ENCODE measurements around the gene CELA2B. TPM values are rescaled to one million over a fixed set of nuclear protein-coding genes. Genes with fewer than 3 reads are reported as not detected.
"Not testable (repeated sequence)": the region's sequence is repeated elsewhere in the genome, so short reads cannot be mapped to it uniquely, and the experiment has no call there.

The CELA2B gene
- polyA plus RNA-seq, 2 of the 4 experiments (the other 2 are of a cell fraction), result not detected

- Histone ChIP-seq H3K4me3 (no peak overlapping the region), H3K4me2 (no peak overlapping the region), H3K27ac (no peak overlapping the region), H3K4me1 (no peaks in the 10 kb centered on the region), H3K9me3 (no peaks in the 10 kb centered on the region)
- DNase-seq (ENCODE audit: low read depth in 1 of 2, low spot score in 1 of 2), result no peak
- no peak for FAIRE-seq
- TF ChIP-seq ESRRA (IDR thresholded peaks at IDR 0.05; ENCODE audit: borderline replicate concordance, low read length), result no peak
- no peak for TF ChIP-seq TFCP2L1 (CRISPR knock-in tag; IDR thresholded peaks at IDR 0.05)
- no peak for TF ChIP-seq MYC (IDR thresholded peaks at IDR 0.05; ENCODE audit: borderline replicate concordance, low read length)
- no peak for TF ChIP-seq HOXB13 (CRISPR knock-in tag; IDR thresholded peaks at IDR 0.05; ENCODE audit: low read depth)
- TF ChIP-seq EP300 (IDR thresholded peaks at IDR 0.05), result no peak
- no peak for TF ChIP-seq USF2 (IDR thresholded peaks at IDR 0.05)
- no peak for TF ChIP-seq RNF2 (IDR thresholded peaks at IDR 0.05; ENCODE audit: borderline replicate concordance, low read depth)
- TF ChIP-seq POLR2A (IDR thresholded peaks at IDR 0.05; ENCODE audit: low read length), result no peak
- TF ChIP-seq NFE2L2 (conservative IDR thresholded peaks at IDR 0.05; ENCODE audit: low read length), result no peak
- TF ChIP-seq RARB (CRISPR knock-in tag; IDR thresholded peaks at IDR 0.05), result no peak
- no peak for TF ChIP-seq HOXA7 (CRISPR knock-in tag; IDR thresholded peaks at IDR 0.05)
- 0 out of 6 replicates have a peak, but pooled peaks of 1 of the 2 experiments have one; percentile 24 for ATAC-seq
- CTCF ChIA-PET, result interaction anchor here (1.2 to 2.4 kb wide), 2 partner anchors 10 to 12 kb away, joined by 3 to 8 read pairs; partner anchors contain the start of gene CASP9
- POLR2A ChIA-PET, result no interaction called here
- WGBS (ENCODE audit: missing lambda C conversion rate), result 80% methylated on average over 3 of the region's 3 CpGs
These were observed 38.0 kb downstream of the CELA2B start for GRCh38 chr1:15513919-15514318.

- CTCF ChIA-PET, result interaction anchor here (0.9 to 2.4 kb wide), 3 partner anchors 9 to 15 kb away, joined by 3 to 8 read pairs (median 3); partner anchors contain the start of gene CASP9
These were observed 38.7 kb downstream of the CELA2B start for GRCh38 chr1:15514557-15514956.

GRCh38 chr1:15515022-15515663 is 39.2 kb downstream of the CELA2B start:
- ATAC-seq, result no peak
- no peaks in the 10 kb centered on the region for H3K9me3 ChIP-seq
- no peak overlapping the region for H3K27ac ChIP-seq
- H3K4me1 ChIP-seq, result no peaks in the 10 kb centered on the region
- no peak for DNase-seq (ENCODE audit: low read depth in 1 of 2, low spot score in 1 of 2)
- H3K4me2 ChIP-seq, result no peak overlapping the region
- TF ChIP-seq ESRRA (IDR thresholded peaks at IDR 0.05; ENCODE audit: borderline replicate concordance, low read length) (no peak), ZSCAN20 (CRISPR knock-in tag; IDR thresholded peaks at IDR 0.05) (no peak)
- CTCF ChIA-PET, result interaction anchor here (0.9 to 2.4 kb wide), 3 partner anchors 9 to 15 kb away, joined by 3 to 8 read pairs (median 3); partner anchors contain the start of gene CASP9
- FAIRE-seq, result no peak
- H3K4me3 ChIP-seq, result no peak overlapping the region
- 79% methylated on average over 2 of the region's 2 CpGs for WGBS (ENCODE audit: missing lambda C conversion rate)
- POLR2A ChIA-PET, result no interaction called here

More at GRCh38 chr1:15514557-15514956, 38.7 kb downstream of the CELA2B start:
- H3K9me3 ChIP-seq; H3K27ac ChIP-seq; DNase-seq (ENCODE audit: low read depth in 1 of 2, low spot score in 1 of 2); H3K4me1 ChIP-seq; FAIRE-seq; H3K4me3 ChIP-seq; ATAC-seq; POLR2A ChIA-PET; H3K4me2 ChIP-seq: not testable (repeated sequence)
- WGBS (ENCODE audit: missing lambda C conversion rate), result 94% methylated on average over 5 of the region's 5 CpGs

GRCh38 chr1:15519625-15520024 is 43.7 kb downstream of the CELA2B start:
- CTCF ChIA-PET, result interaction anchor here (1.5 kb wide), 1 partner anchor 87 kb away, joined by 4 read pairs; no protein-coding TSS in a partner anchor
- ATAC-seq (no peak), DNase-seq (ENCODE audit: low read depth in 1 of 2, low spot score in 1 of 2) (no peak), FAIRE-seq (no peak)
- no peaks in the 10 kb centered on the region for H3K9me3 ChIP-seq
- H3K4me2 ChIP-seq, result no peak overlapping the region
- no peak overlapping the region for H3K4me3 ChIP-seq
- POLR2A ChIA-PET, result no interaction called here
- H3K27ac ChIP-seq, result no peak overlapping the region
- WGBS (ENCODE audit: missing lambda C conversion rate), result 94% methylated on average over 3 of the region's 3 CpGs
- peaks cover 8% of the 10 kb centered on the region; the same call in 1 of the 3 replicates for H3K4me1 ChIP-seq
- TF ChIP-seq MAZ (IDR thresholded peaks at IDR 0.05; ENCODE audit: borderline replicate concordance, low read depth, low read length) (no peak), SREBF2 (IDR thresholded peaks at IDR 0.05) (no peak), HOXB5 (CRISPR knock-in tag; IDR thresholded peaks at IDR 0.05) (no peak), ELK1 (IDR thresholded peaks at IDR 0.05; ENCODE audit: low read depth, low read length) (no peak), KDM1A (IDR thresholded peaks at IDR 0.05; ENCODE audit: low read depth) (no peak), ZNF302 (CRISPR knock-in tag; IDR thresholded peaks at IDR 0.05) (no peak), HOXB13 (CRISPR knock-in tag; IDR thresholded peaks at IDR 0.05; ENCODE audit: low read depth) (no peak), MAX (IDR thresholded peaks at IDR 0.05) (no peak), NR3C1 (IDR thresholded peaks at IDR 0.05) (no peak), FOSL2 (IDR thresholded peaks at IDR 0.05) (no peak), FOSL2 (CRISPR knock-in tag; IDR thresholded peaks at IDR 0.05) (no peak), ZC3H11A (IDR thresholded peaks at IDR 0.05) (no peak), RFX5 (IDR thresholded peaks at IDR 0.05) (no peak), E2F6 (IDR thresholded peaks at IDR 0.05; ENCODE audit: borderline replicate concordance, low read depth) (no peak), EHF (CRISPR knock-in tag; IDR thresholded peaks at IDR 0.05) (no peak), CEBPB (IDR thresholded peaks at IDR 0.05) (no peak), PBX3 (IDR thresholded peaks at IDR 0.05) (no peak), ZFP36 (IDR thresholded peaks at IDR 0.05; ENCODE audit: borderline replicate concordance, partially characterized antibody) (no peak)

Data from A549 (cell line).